Measurements from ENCODE around the gene RNF150. TPM values are rescaled to one million over a fixed set of nuclear protein-coding genes. Genes with fewer than 3 reads are reported as not detected.

Gene RNF150
- total and polyA plus RNA-seq, 8 donors, result 1.9 to 15.2 (median 14.1) TPM

- H3K27me3 ChIP-seq, result no peaks in the 10 kb centered on the region
- DNase-seq, result no peak
- no peak overlapping the region for H3K4me3 ChIP-seq
- intact Hi-C loops (cut with DNase I), result no loop called here
- no peak overlapping the region for H3K27ac ChIP-seq
- H3K36me3 ChIP-seq, result no peaks in the 10 kb centered on the region
- no peak for ATAC-seq
- TF ChIP-seq CTCF (IDR thresholded peaks at IDR 0.05), result no peak
- no peaks in the 10 kb centered on the region for H3K4me1 ChIP-seq
- no peaks in the 10 kb centered on the region for H3K9me3 ChIP-seq
These were observed 279.1 kb downstream of the RNF150 start for GRCh38 chr4:140854168-140854567.

- intact Hi-C loops (cut with DNase I), result no loop called here
- ATAC-seq, result no peak
These were observed 281.5 kb downstream of the RNF150 start for GRCh38 chr4:140851804-140852203.

GRCh38 chr4:140851032-140851636 is 282.1 kb downstream of the RNF150 start:
- Histone ChIP-seq H3K4me1 (no peaks in the 10 kb centered on the region), H3K27ac (no peak overlapping the region), H3K4me3 (no peak overlapping the region), H3K9me3 (no peaks in the 10 kb centered on the region), H3K36me3 (no peaks in the 10 kb centered on the region), H3K27me3 (no peaks in the 10 kb centered on the region)
- DNase-seq (peak in 2 of 4 donors; percentile 74 to 86), ATAC-seq (peak; percentile 94)
- TF ChIP-seq CTCF (IDR thresholded peaks at IDR 0.05), result peak; percentile 62 to 75
- intact Hi-C loops (cut with DNase I), result no loop called here

More at GRCh38 chr4:140851804-140852203, 281.5 kb downstream of the RNF150 start:
- H3K4me1 ChIP-seq, result no peaks in the 10 kb centered on the region
- no peaks in the 10 kb centered on the region for H3K9me3 ChIP-seq
- no peak for DNase-seq
- no peaks in the 10 kb centered on the region for H3K27me3 ChIP-seq
- H3K36me3 ChIP-seq, result no peaks in the 10 kb centered on the region
- TF ChIP-seq CTCF (IDR thresholded peaks at IDR 0.05), result no peak
- no peak overlapping the region for H3K4me3 ChIP-seq
- no peak overlapping the region for H3K27ac ChIP-seq

GRCh38 chr4:140849526-140849925 is 283.7 kb downstream of the RNF150 start:
- no peak for DNase-seq
- Histone ChIP-seq H3K27me3 (no peaks in the 10 kb centered on the region), H3K9me3 (no peaks in the 10 kb centered on the region), H3K36me3 (no peaks in the 10 kb centered on the region), H3K27ac (no peak overlapping the region), H3K4me1 (no peaks in the 10 kb centered on the region), H3K4me3 (no peak overlapping the region)
- intact Hi-C loops (cut with DNase I), result no loop called here
- TF ChIP-seq CTCF (IDR thresholded peaks at IDR 0.05), result no peak
- no peak for ATAC-seq

- ATAC-seq, result no peak
- Histone ChIP-seq H3K36me3 (no peaks in the 10 kb centered on the region), H3K4me3 (no peak overlapping the region), H3K9me3 (no peaks in the 10 kb centered on the region), H3K27me3 (no peaks in the 10 kb centered on the region), H3K27ac (no peak overlapping the region), H3K4me1 (no peaks in the 10 kb centered on the region)
- DNase-seq, result no peak
- intact Hi-C loops (cut with DNase I), result no loop called here
- TF ChIP-seq CTCF (IDR thresholded peaks at IDR 0.05), result no peak
These were observed 286.5 kb downstream of the RNF150 start for GRCh38 chr4:140846736-140847135.
